Stimulated activated CD8-positive, alpha-beta memory T cell treated with anti-CD3 and anti-CD28 coated beads, Interleukin-12 subunit alpha, Interleukin-12 subunit beta, amount 100 ng/mL, for 24 hours (primary cell): ENCODE measurements around the gene UNC5C.
"Not testable (repeated sequence)": the region's sequence is repeated elsewhere in the genome, so short reads cannot be mapped to it uniquely, and the experiment has no call there.

ENCODE experiments used
- DNase-seq: peaks from one replicate; pipeline ENCODE4 v3.0.0-alpha.2; 2020; ENCODE audit errors: extremely low read depth

UNC5C gene

GRCh38 chr4:95181996-95182306 is 366.8 kb downstream of the UNC5C start:
- no peak for DNase-seq

DNA sequence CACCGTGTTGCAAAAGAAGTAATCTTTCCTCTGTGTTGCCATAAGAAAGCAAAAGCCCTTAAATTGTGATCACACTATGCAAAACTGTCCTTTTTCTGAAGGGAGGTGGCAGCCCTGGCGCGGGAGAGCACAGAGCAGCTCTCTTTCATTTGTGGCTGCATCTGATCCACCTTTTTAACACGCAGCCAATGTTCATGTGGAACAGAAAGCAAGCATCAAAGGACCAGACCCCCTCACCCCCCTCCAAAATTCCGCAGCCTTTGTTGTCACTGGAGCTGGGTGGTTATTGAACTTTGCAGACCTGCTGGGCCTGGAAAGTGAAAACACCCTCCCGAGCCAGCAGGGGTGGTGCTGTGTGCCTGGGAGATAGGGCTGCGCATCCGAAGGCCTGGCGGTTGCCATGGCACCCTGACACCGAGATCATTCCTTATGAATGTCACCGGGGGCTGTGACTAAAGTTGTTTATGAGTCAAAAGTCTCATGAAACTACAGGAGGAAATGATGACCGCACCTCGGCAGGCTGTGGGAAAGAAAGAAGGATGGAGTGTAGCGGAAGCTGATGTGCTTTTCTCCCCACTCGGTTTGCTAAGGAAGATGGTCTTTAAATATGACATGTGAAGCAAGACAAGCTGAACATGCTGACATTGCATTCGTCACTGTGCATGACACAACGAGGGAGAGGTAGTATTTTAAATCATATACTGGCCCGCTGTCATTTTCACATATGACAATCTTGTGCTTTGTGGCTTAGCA is 367.4 kb downstream of the UNC5C start:
- DNase-seq: no peak

DNA sequence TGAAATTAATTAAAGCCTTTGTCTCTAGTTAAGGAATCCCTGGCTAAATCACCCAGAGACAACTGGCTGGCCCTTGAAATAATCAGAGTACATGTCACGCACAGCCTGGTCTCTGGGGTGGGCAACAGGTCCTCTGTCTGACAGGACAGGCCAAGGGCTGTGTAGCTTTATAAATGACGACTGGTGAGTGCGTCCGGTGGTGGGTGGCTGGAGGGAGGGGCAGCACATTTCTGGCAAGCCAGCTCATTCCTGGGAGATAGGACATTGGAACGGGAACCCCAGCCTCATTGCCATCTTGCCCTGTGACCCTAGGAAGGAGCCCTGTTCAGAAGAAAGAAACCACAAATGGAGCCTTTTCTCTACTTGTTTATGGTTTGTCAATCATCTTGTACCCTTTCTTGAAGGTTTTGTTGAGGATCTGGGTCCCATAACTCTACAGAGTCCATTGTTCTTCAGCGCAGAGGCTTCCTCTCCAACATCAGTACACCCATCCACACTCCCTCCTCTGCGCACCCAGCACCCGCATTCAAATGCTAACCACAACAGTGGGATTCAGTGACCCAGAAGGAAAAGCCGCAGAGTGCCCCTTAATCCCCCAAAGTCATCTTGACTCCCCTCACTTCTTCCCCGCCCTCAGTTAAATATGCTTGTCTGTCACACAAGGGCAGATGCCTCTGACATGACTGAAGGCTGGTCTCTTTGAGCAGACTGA is 368.1 kb downstream of the UNC5C start:
- DNase-seq: no peak

DNA sequence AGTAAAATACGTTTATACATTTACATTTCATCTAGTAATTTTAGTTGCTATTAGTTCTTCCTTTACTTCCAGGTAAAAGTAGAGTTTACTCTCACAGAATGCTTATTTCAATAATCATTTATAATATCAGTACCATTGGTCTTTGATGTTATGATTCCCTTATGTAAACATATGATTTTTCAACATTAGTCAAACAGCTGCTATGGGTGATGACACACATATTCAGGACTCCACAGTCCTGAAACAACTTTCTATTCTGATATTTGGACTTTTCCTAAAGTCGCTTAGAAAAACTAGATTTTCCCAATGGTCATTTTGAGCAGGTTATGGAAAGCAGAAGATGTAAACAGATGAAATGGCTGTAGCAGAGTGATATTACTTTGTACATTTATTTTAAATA is 369.8 kb downstream of the UNC5C start:
- DNase-seq: no peak

DNA sequence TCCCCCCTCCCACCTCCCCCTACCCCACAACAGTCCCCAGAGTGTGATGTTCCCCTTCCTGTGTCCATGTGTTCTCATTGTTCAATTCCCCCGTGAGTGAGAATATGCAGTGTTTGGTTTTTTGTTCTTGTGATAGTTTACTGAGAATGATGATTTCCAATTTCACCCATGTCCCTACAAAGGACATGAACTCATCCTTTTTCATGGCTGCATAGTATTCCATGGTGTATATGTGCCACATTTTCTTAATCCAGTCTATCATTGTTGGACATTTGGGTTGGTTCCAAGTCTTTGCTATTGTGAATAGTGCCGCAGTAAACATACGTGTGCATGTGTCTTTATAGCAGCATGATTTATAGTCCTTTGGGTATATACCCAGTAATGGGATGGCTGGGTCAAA is 377.4 kb downstream of the UNC5C start:
- DNase-seq: not testable (repeated sequence)

GRCh38 chr4:95170176-95170575 is 378.6 kb downstream of the UNC5C start:
- no peak for DNase-seq

- DNase-seq: no peak
Measured at GRCh38 chr4:95167805-95168204, 381.0 kb downstream of the UNC5C start.

- no peak for DNase-seq
Measured at GRCh38 chr4:95165926-95166524, 382.7 kb downstream of the UNC5C start.

- DNase-seq: no peak
Measured at GRCh38 chr4:95162867-95163266, 385.9 kb downstream of the UNC5C start.

GRCh38 chr4:95161781-95162469 is 386.8 kb downstream of the UNC5C start:
- DNase-seq: no peak

DNA sequence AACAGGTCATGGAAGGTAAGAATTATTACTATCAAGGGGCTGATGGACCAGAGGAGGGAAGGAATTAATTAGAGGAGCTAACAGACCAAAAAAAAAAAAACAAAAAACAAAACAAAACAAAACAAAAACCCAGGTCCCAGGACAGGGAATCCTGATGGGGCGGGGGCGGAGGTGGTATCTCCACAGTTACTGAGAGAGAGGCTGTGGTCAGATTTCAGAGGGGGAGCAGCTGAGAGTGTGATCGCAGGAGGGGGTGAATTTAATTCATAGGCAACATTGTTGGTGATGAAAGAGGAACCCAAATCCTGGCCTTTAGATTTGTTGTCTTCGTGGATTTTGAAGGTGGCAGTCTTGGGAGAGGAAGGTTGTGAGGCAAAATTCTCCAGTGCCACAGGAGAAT is 389.4 kb downstream of the UNC5C start:
- DNase-seq: no peak

GRCh38 chr4:95158626-95159025 is 390.1 kb downstream of the UNC5C start:
- no peak for DNase-seq

DNA sequence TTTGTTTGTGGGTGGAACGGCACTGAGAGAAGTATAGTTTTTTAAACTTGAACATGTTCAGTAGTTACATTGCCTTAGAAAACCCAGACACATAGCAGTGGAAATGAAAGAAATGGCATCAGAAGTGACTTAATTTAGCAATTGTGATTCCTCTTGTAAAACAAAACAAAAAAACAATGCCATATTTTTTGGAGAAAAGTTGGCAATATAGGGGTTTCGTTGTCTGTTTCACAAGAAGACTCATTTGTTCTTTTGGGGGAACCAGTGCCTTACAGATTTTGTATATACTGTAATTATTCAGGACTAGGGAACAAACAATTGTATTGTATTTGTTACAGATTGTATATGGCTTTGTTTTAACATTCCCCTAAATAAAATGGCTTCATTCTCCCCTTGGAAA is 390.7 kb downstream of the UNC5C start:
- DNase-seq: no peak

DNA sequence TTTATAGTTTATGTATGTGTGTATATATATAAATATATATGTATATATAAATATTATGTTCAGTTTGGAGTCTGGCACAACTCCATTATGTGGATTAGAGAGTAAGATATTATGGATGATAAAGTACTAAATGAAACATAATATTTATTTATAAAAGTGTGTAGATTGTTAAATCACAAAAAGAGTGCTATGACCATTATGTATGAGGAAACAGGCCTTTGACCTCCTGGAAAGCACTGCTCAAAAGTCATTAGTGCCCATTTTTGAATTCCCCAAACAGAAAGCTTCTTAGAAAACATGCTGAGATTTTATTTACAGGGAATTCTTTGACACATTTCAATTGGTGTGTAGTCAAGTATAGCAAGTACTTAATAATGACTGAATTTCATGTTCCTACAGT is 391.2 kb downstream of the UNC5C start:
- no peak for DNase-seq

DNA sequence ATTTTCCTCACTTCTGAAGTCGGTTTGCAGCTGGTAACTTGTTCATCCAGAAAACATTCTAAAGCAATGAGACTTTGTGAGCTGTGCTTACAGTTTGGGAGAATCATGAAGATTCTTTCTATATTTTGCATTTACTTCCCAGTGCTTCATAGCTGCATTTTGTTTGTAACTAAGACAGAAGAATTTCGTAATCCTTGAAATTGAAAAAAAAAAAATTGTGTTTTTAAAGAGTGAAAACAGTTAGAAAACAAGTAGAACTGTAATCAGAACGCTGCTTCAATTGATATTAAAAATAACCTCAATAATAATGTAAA is 392.4 kb downstream of the UNC5C start:
- DNase-seq: no peak

GRCh38 chr4:95155759-95156451 is 392.9 kb downstream of the UNC5C start:
- DNase-seq: no peak

GRCh38 chr4:95153182-95153581 is 395.6 kb downstream of the UNC5C start:
- no peak for DNase-seq

GRCh38 chr4:95151255-95151654 is 397.5 kb downstream of the UNC5C start:
- no peak for DNase-seq

- DNase-seq: no peak
Measured at GRCh38 chr4:95142932-95143331, 405.8 kb downstream of the UNC5C start.

DNA sequence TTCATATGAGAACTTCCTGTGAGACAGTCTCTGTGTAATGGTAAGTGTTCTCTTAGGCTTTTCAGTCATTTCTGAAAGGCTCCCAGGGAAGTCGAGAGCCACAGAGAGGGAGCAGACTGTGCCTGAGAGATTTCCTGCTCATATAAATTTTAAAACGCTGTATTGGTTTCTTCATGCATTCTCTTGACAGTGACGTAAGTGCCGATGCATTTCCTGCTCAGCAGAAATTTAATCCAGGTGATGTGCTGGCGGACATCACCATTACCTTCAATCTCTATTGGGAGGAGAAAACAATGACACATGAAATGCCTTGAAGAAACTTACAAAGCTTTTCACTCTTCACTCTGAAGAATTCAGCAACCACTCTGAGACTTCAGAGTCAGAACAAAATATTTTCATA is 407.4 kb downstream of the UNC5C start:
- DNase-seq: no peak

GRCh38 chr4:95139424-95139823 is 409.3 kb downstream of the UNC5C start:
- not testable (repeated sequence) for DNase-seq

GRCh38 chr4:95134016-95134415 is 414.8 kb downstream of the UNC5C start:
- DNase-seq: not testable (repeated sequence)
